Left colon (tissue), 2 donors: Measurements from ENCODE around the gene TYMS. TPM values are rescaled to one million over a fixed set of nuclear protein-coding genes. Genes with fewer than 3 reads are reported as not detected.

Experiments used
- ATAC-seq: fragments of 200-7000 bp; cut with Tn5 transposase; one replicate; pipeline ENCODE4 v1.9.1; 2020; ENCODE audit warnings: mild to moderate bottlenecking, moderate library complexity
- DNase-seq, 2 donors: peaks; one replicate each; pipeline ENCODE4 v3.0.0-alpha.2; 2020
- intact Hi-C, 2 donors: fragments of 100-400 bp; cut with DNase I in 1 of 2; cut with micrococcal nuclease in 1 of 2; formaldehyde crosslinking; loops; one replicate each; pipeline versions ENCODE4 v1.11.2 to v1.14.0; 2022; cut with DNase I, micrococcal nuclease
- total RNA-seq, 2 donors: library from RNA; stranded (reverse); fragmentation: NEBNext Ultra II Directional; extraction: Animal tissue kit (Norgen Biotek cat#: 25700); gene quantifications; one replicate each; pipeline ENCODE4 v1.2.1, GENCODE V29; 2021
- donor health status: DM: no; HTN: no; CAD: no.
- donor health status: DM: yes; HTN: yes; CAD: no.

The TYMS gene
- total RNA-seq, 2 donors from 2014 or later: 10.5 to 29.3 TPM

- DNase-seq (no peak), ATAC-seq (no peak)
- intact Hi-C loops: no loop called here
These were observed 22.9 kb upstream of the TYMS start for GRCh38 chr18:634551-635045.

- ATAC-seq: no peak
- no peak for DNase-seq
- intact Hi-C loops: no loop called here
These were observed 22.3 kb upstream of the TYMS start for GRCh38 chr18:635171-635570.

- intact Hi-C loops: no loop called here
- DNase-seq (no peak), ATAC-seq (no peak)
These were observed 16.2 kb upstream of the TYMS start for GRCh38 chr18:641224-641623.

DNA sequence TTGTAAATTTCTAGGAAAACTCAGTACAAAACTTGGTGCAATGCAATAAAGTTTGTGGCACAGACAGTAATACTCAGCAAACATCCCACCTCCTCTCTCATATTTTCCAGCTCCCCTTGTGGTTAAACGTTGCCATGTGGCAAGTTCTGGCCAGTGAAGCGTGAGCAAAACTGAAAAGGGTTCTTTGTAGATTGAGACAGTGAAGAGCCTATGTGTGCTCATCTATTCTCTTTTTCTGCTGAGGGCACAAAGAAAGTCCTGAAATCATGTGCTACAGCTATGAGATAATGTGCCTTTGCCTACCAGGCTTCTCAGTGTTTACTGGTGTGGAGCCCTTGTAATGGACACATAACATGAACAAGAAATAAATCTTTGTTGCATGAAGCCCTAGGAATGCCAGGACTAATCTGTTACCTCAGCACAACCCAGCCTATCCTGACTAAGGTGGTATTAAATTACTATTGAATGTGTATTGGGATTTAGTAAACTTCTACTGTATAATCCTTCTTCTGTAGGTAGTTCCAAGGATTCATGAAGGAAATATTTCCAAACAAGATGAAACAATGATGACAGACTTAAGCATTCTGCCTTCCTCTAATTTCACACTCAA, 13.0 kb upstream of the TYMS start:
- ATAC-seq: no peak
- intact Hi-C loops: no loop called here
- DNase-seq: no peak

GRCh38 chr18:647304-647703, 10.1 kb upstream of the TYMS start:
- DNase-seq (no peak), ATAC-seq (no peak)
- intact Hi-C loops: no loop called here

- ATAC-seq (no peak), DNase-seq (no peak)
- intact Hi-C loops: no loop called here
These were observed 8.1 kb upstream of the TYMS start for GRCh38 chr18:649341-649740.

GRCh38 chr18:650428-650858, 7.0 kb upstream of the TYMS start:
- ATAC-seq (no peak), DNase-seq (no peak)
- intact Hi-C loops: no loop called here

- ATAC-seq (no peak), DNase-seq (no peak)
- intact Hi-C loops: no loop called here
These were observed 5.3 kb upstream of the TYMS start for GRCh38 chr18:652131-652530.

DNA sequence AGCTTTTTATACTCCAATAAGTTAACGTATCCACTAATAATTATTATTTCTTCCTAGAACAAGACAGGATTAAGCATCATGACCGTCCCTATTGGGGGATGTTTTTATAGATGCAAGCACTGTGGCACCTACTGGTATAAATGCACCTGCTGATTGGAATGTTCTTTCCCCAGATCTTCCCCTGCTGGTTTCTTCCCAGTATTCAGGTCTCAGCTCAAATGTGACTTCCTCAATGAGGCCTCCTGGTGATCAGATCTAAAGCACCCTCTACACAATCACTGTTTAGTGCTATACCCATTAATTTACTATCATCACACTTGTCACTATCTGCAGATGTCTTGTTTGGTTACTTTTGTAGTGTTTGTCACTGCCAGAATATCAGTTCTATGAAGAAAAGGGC, 3.9 kb upstream of the TYMS start:
- DNase-seq (no peak), ATAC-seq (no peak)
- intact Hi-C loops: no loop called here

DNA sequence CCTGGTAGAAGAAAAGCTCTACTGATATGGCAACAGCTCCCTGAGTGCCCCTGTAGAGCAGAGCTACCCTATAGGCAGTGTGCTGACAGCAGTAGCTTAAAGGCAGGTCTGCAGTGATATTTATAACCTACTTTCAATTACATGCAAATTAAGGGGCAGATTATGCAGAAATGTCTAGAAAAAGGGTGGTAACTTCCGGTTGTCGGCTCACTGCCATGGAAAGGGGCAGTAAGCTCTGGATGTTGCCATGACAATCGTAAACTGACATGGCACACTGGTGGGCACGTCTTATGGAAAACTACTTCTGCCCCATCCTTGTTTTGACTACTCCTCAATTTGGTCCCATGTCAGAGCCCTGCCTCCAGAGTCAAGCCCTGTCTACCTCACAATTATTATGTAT, 2.9 kb upstream of the TYMS start:
- ATAC-seq (no peak), DNase-seq (no peak)
- intact Hi-C loops: no loop called here

DNA sequence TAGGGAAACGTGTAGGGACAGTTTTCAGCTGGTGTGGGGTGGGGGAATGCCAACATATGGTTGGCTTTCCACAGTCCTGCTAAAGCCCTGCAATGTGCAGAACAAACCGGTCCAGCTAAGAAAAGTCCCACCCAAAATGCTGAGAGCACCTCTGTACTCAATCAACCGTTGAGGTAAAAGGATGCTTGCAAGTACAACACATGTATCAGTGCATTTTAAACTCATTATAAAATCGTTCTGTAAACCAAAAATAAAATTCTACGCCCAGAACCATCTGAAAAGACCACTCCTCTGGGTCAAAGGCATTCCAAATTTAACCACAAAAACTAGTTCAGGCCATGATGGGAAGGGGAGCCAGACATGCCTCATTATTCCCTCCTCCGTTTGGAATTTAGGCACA, 2.0 kb upstream of the TYMS start:
- intact Hi-C loops: no loop called here
- no peak for DNase-seq
- no peak for ATAC-seq

- DNase-seq (peak; percentile 92), ATAC-seq (peak; percentile 87)
- intact Hi-C loops: no loop called here
These were observed 821 bp downstream of the TYMS start for GRCh38 chr18:658001-658946.

- ATAC-seq (no peak), DNase-seq (no peak)
- intact Hi-C loops: no loop called here
These were observed 1.6 kb downstream of the TYMS start for GRCh38 chr18:658947-659533.

GRCh38 chr18:659597-659996, 2.1 kb downstream of the TYMS start:
- ATAC-seq (no peak), DNase-seq (no peak)
- intact Hi-C loops: no loop called here

GRCh38 chr18:662197-662596, 4.7 kb downstream of the TYMS start:
- ATAC-seq (no peak), DNase-seq (no peak)
- intact Hi-C loops: no loop called here

GRCh38 chr18:666177-666576, 8.7 kb downstream of the TYMS start:
- DNase-seq: no peak
- peak; percentile 40 for ATAC-seq
- intact Hi-C loops: no loop called here

DNA sequence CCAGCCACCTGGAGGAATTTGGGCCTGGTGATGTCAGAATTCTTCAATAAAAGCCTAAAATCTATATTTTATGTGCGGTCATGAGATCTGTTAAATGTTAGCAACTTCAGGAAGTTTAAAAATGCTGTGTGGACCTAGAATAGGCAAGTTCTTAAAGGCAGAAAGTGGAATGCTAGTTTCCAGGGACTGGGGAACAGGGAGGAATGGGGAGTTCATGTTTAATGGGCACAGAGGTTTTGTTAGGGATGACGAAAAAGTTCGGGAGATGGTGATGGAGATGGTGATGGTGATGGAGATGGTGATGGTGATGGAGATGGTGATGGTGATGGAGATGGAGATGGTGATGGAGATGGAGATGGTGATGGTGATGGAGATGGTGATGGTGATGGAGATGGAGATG, 9.2 kb downstream of the TYMS start:
- ATAC-seq (no peak), DNase-seq (no peak)
- intact Hi-C loops: no loop called here

DNA sequence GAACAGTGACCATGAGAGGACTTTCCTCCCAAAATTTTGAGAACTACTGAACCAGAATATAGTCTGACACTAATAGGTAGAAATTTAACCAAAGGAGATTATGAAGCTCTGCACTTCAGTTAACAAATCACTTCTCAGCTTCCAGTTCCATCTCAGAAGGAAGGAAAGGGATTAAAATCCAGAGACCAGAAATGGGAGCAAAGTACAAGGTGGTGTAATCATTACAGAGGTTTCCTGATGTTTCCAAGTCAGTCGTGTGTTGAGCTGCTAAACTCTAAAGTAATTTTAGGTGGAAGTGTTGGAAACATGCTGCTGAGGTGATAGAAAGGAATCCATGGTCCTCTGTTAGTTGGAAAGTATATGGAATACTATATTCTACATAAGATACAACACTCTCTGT, 10.8 kb downstream of the TYMS start:
- intact Hi-C loops: no loop called here
- ATAC-seq (peak; percentile 77), DNase-seq (no peak)

GRCh38 chr18:669077-669476, 11.6 kb downstream of the TYMS start:
- ATAC-seq (no peak), DNase-seq (no peak)
- intact Hi-C loops: no loop called here

DNA sequence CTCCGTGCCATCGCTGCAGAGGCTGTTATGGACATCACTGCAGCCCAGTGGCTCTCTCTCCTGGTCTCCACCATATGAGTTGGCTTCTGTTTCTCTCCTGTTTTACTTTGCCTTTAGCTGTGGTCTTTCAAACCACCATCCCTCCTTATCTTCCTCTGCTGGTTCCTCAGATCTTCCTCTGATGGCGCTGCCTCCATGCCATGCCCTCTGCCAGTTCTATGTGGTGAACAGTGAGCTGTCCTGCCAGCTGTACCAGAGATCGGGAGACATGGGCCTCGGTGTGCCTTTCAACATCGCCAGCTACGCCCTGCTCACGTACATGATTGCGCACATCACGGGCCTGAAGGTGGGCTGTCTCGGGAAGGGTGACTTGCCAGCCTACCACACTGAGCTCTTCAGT, 13.1 kb downstream of the TYMS start:
- ATAC-seq: no peak
- DNase-seq: no peak
- intact Hi-C loops: no loop called here
